Adrenal gland (tissue), 19 donors: ENCODE results near the gene LYSET. TPM values are rescaled to one million over a fixed set of nuclear protein-coding genes. Genes with fewer than 3 reads are reported as not detected.

Experiments used
- DNase-seq, 7 donors: peaks; one replicate each; pipeline ENCODE4 v3.0.0-alpha.2; 2019 to 2020
- H3K27ac ChIP-seq, 5 donors: fragments of 200-600 bp; sonication (generic) in 4 of 5; 1 replicate in 3 of 5; 2 replicates in 2 of 5; pipeline versions ENCODE4 v1.5.1 to v1.8.0; 2016 to 2020; ENCODE audit warnings: mild to moderate bottlenecking in 1 of 5
- H3K27me3 ChIP-seq: fragments of 200-600 bp; 2 replicates; pipeline ENCODE4 v1.8.0; 2021
- H3K36me3 ChIP-seq, 2 donors: fragments of 200-600 bp; replicated peaks in 1 of 2; 1 replicate in 1 of 2; 2 replicates in 1 of 2; pipeline versions ENCODE4 v1.5.1 to v1.8.0; 2018 to 2022
- H3K4me1 ChIP-seq, 2 donors: fragments of 200-600 bp; replicated peaks in 1 of 2; 1 replicate in 1 of 2; 2 replicates in 1 of 2; pipeline versions ENCODE4 v1.5.1 to v1.8.0; 2018 to 2021
- H3K4me3 ChIP-seq, 4 donors: fragments of 200-600 bp; sonication (generic) in 3 of 4; one replicate each; pipeline ENCODE4 v1.5.1; 2016 to 2018
- H3K9me3 ChIP-seq, 3 donors: fragments of 200-600 bp; sonication (generic) in 1 of 3; replicated peaks in 1 of 3; 1 replicate in 2 of 3; 2 replicates in 1 of 3; pipeline versions ENCODE4 v1.5.1 to v1.8.0; 2016 to 2021
- CTCF ChIP-seq, 6 experiments: fragments of 450-650 bp in 4 of 6; fragments of 200-600 bp in 2 of 6; sonication (generic) in 1 of 6; IDR thresholded peaks; 1 replicate in 5 of 6; 2 replicates in 1 of 6; pipeline versions ENCODE4 v1.5.1 to v1.8.0; 2016 to 2021; ENCODE audit warnings: antibody characterized with exemption in 6 of 6, mild to moderate bottlenecking in 2 of 6, moderate library complexity in 1 of 6
- POLR2A ChIP-seq, 2 donors: fragments of 450-650 bp; IDR thresholded peaks; one replicate each; pipeline ENCODE4 v1.6.1; 2017; ENCODE audit warnings: antibody characterized with exemption in 2 of 2, mild to moderate bottlenecking in 2 of 2, moderate library complexity in 1 of 2
- WGBS, 4 donors: extraction: QIAGEN DNeasy Blood & Tissue Kit in 2 of 4; methylation state at CpG; one replicate each; pipeline versions ENCODE4 v1.1.5 to v1.1.7; 2013 to 2017; 5-methylcytosine and 5-hydroxymethylcytosine counted together
- intact Hi-C, 2 donors: fragments of 100-400 bp; cut with DNase I; formaldehyde crosslinking; loops; one replicate each; pipeline versions ENCODE4 v1.14.1 to v1.15.0; 2022 to 2023
- long read RNA-seq, 10 donors: library from polyadenylated mRNA in 3 of 10; unstranded in 2 of 10; stranded (forward) in 1 of 10; transcript quantifications; one replicate each; pipeline ENCODE4 v2.0.0 and lab custom pipeline, GENCODE V29; 2021 to 2026
- polyA plus RNA-seq, 3 donors: library from polyadenylated mRNA; stranded (reverse); fragments of 200-250 nt in 2 of 3; fragments of 350-450 nt in 1 of 3; fragmentation: Illumina TruSeq in 1 of 3; extraction: RNeasy Lipid Tissue Mini Kit (QIAGEN cat#74804) in 1 of 3; gene quantifications; one replicate each; pipeline ENCODE4 v1.2.3, GENCODE V29; 2013 to 2014
- total RNA-seq, 9 donors: library from RNA; depleted of rRNA in 4 of 9; stranded (reverse); fragments of >200 nt in 4 of 9; fragments of 120-200 nt in 1 of 9; fragmentation: NEBNext Ultra II Directional in 1 of 9; extraction: Animal tissue kit (Norgen Biotek cat#: 25700) in 1 of 9; gene quantifications; one replicate each; pipeline versions ENCODE4 v1.1.0 to v1.2.4, GENCODE V29; 2013 to 2023
- donor health status: healthy with polysubstance abuse.
- donor health status: Bipolar disorder and iron deficiency.
- donor health status: DM: yes; HTN: yes; CAD: no.
- donor health status: DM: no; HTN: no; CAD: no.
- donor health status: DM: no; HTN: no; CAD: no.
- donor health status: DM: yes; HTN: yes; CAD: no.

The LYSET gene
- total RNA-seq (10 to 100 TPM; 17.2 to 37.9 (median 22.2) TPM), polyA plus RNA-seq (10 to 100 TPM; 12.0 to 32.9 (median 22.7) TPM)
- long read RNA-seq, donor 1, transcript TMEM251-201 (2 exons, 909 nt): major isoform, 13 of 17 reads
- long read RNA-seq, donor 1, partial matches to known transcripts: 0 of 17 reads
- long read RNA-seq, donor 1, other reads (novel, unspliced or antisense): 0 of 17 reads
- long read RNA-seq, donor 2, transcript TMEM251-202 (2 exons, 1,303 nt): minor isoform, 5 of 12 reads
- long read RNA-seq, donor 2, transcript TMEM251-201 (2 exons, 909 nt): major isoform, 7 of 12 reads
- long read RNA-seq, donor 2, partial matches to known transcripts: 0 of 12 reads
- long read RNA-seq, donor 2, other reads (novel, unspliced or antisense): 0 of 12 reads
- long read RNA-seq, donor 3, transcript TMEM251-202 (2 exons, 1,303 nt): major isoform, 10 of 20 reads
- long read RNA-seq, donor 3, transcript TMEM251-201 (2 exons, 909 nt): major isoform, 10 of 20 reads
- long read RNA-seq, donor 3, partial matches to known transcripts: 0 of 20 reads
- long read RNA-seq, donor 3, other reads (novel, unspliced or antisense): 0 of 20 reads
- long read RNA-seq, donor 4, transcript TMEM251-201 (2 exons, 909 nt): major isoform, 10 of 11 reads
- long read RNA-seq, donor 4, partial matches to known transcripts: 1 of 11 reads
- long read RNA-seq, donor 4, other reads (novel, unspliced or antisense): 0 of 11 reads
- long read RNA-seq, donor 5, transcript TMEM251-202 (2 exons, 1,303 nt): minor isoform, 10 of 28 reads
- long read RNA-seq, donor 5, transcript TMEM251-201 (2 exons, 909 nt): major isoform, 18 of 28 reads
- long read RNA-seq, donor 5, partial matches to known transcripts: 0 of 28 reads
- long read RNA-seq, donor 5, other reads (novel, unspliced or antisense): 0 of 28 reads
- long read RNA-seq, donor 6, transcript TMEM251-201 (2 exons, 909 nt): major isoform, 6 of 9 reads
- long read RNA-seq, donor 6, partial matches to known transcripts: 3 of 9 reads
- long read RNA-seq, donor 6, other reads (novel, unspliced or antisense): 0 of 9 reads
- long read RNA-seq, donor 7, transcript TMEM251-201 (2 exons, 909 nt): major isoform, 6 of 8 reads
- long read RNA-seq, donor 7, partial matches to known transcripts: 0 of 8 reads
- long read RNA-seq, donor 7, other reads (novel, unspliced or antisense): 0 of 8 reads
- long read RNA-seq, donor 8, transcript TMEM251-201 (2 exons, 909 nt): major isoform, 10 of 15 reads
- long read RNA-seq, donor 8, transcript TMEM251-202 (2 exons, 1,303 nt): minor isoform, 5 of 15 reads
- long read RNA-seq, donor 8, partial matches to known transcripts: 0 of 15 reads
- long read RNA-seq, donor 8, other reads (novel, unspliced or antisense): 0 of 15 reads
- long read RNA-seq, donor 9, transcript TMEM251-202 (2 exons, 1,303 nt): minor isoform, 5 of 21 reads
- long read RNA-seq, donor 9, transcript TMEM251-201 (2 exons, 909 nt): major isoform, 10 of 21 reads
- long read RNA-seq, donor 9, partial matches to known transcripts: 6 of 21 reads
- long read RNA-seq, donor 9, other reads (novel, unspliced or antisense): 0 of 21 reads
- long read RNA-seq, donor 10, partial matches to known transcripts: 0 of 6 reads
- long read RNA-seq, donor 10, other reads (novel, unspliced or antisense): 0 of 6 reads

- WGBS, 4 donors: 0% methylated on average over 1 to 124 of the region's 124 CpGs
- intact Hi-C loops: no loop called here
- TF ChIP-seq POLR2A (IDR thresholded peaks at IDR 0.05) (peak; percentile 62 to 70), CTCF (IDR thresholded peaks at IDR 0.05) (peak in 5 of 6 experiments; percentile 17 to 41 (median 31))
- H3K4me3 ChIP-seq: peak within 1 kb of the TSS; percentile 74 to 95 (median 92)
- no peaks in the 10 kb centered on the region for H3K9me3 ChIP-seq
- H3K4me1 ChIP-seq: peaks cover 9 to 34% of the 10 kb centered on the region in 2 donors
- H3K27ac ChIP-seq: peak within 1 kb of the TSS; percentile 54 to 98 (median 89)
- H3K36me3 ChIP-seq: peaks cover 0 to 10% of the 10 kb centered on the region in 2 donors
- H3K27me3 ChIP-seq: no peaks in the 10 kb centered on the region
- DNase-seq: peak; percentile 89 to 92 (median 90)
Measured at GRCh38 chr14:93184391-93185348, at the start of gene LYSET, which contains the start of gene MOAP1. Gene LYSET (plus strand): TSS chr14:93185317. CDS start chr14:93185406, 89 bp downstream. Gene MOAP1 (minus strand): TSS chr14:93184897. CDS start chr14:93184242, 655 bp downstream.

GRCh38 chr14:93135399-93135798 is 49.7 kb upstream of the LYSET start:
- intact Hi-C loops: loop anchor here in 1 of 2 donors (5.0 kb wide), 1 partner anchor 183 kb away; no protein-coding TSS in a partner anchor
- no peak overlapping the region for H3K27ac ChIP-seq

More at GRCh38 chr14:93135399-93135798, 49.7 kb upstream of the LYSET start:
- H3K27me3 ChIP-seq: no peaks in the 10 kb centered on the region
- DNase-seq: no peak
- no peaks in the 10 kb centered on the region for H3K36me3 ChIP-seq
- TF ChIP-seq POLR2A (IDR thresholded peaks at IDR 0.05) (no peak), CTCF (IDR thresholded peaks at IDR 0.05) (no peak)
- H3K4me1 ChIP-seq: no peaks in the 10 kb centered on the region
- 84 to 89% (median 87%) methylated on average over 5 of the region's 5 CpGs for WGBS, 4 donors
- no peaks in the 10 kb centered on the region for H3K9me3 ChIP-seq
- H3K4me3 ChIP-seq: no peak overlapping the region
